Hair follicle dermal papilla cell (primary cell): ENCODE results near the gene NIPBL. TPM values are rescaled to one million over a fixed set of nuclear protein-coding genes. Genes with fewer than 3 reads are reported as not detected.

ENCODE experiments used
- total RNA-seq: library from RNA; depleted of rRNA; stranded (reverse); fragments of >200 nt; gene quantifications from 2 replicates; pipeline ENCODE4 v1.2.3, GENCODE V29; 2012

NIPBL gene
- total RNA-seq: 31.1 and 32.6 TPM in 2 replicates

GRCh38 chr5:36876299-36876964, at the start of gene NIPBL:
NIPBL (plus strand) TSS chr5:36876769; CDS start chr5:36953697, 76,928 bp downstream.

